ENCODE results near the gene NFX1.
"Not testable (repeated sequence)": the region's sequence is repeated elsewhere in the genome, so short reads cannot be mapped to it uniquely, and the experiment has no call there.

Gene NFX1

DNA sequence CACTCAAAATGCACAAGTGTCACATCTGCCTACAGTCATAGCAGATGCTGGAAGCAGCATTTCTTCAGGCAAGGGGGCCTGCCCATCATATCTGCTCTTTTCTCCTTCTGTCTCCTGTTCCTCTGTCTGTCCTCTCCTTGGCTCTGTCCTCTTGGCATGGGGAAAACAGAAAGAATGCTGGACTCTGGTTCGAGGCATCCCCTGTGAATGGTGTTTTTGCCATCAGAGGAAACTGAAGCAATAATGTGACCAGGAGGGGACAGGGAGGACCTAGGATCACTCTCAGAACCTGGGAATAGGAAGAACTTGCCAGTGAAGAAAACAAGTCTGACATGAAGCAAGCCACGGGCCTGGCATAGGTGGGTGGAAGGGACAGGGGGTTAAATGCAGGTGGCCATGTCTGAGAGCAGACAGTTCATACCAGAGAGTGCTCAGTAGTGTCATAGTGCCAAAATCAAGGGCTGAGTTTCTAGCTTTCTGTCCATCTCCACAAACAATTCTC lies 76.7 kb downstream of the NFX1 start:
- no peak for DNase-seq

- DNase-seq = no peak
Measured at GRCh38 chr9:33372900-33373299, 82.6 kb downstream of the NFX1 start.

- no peak for DNase-seq
Measured at GRCh38 chr9:33374190-33374589, 83.9 kb downstream of the NFX1 start.

- peak; percentile 86 for DNase-seq
Measured at GRCh38 chr9:33374634-33375237, 84.4 kb downstream of the NFX1 start.

DNA sequence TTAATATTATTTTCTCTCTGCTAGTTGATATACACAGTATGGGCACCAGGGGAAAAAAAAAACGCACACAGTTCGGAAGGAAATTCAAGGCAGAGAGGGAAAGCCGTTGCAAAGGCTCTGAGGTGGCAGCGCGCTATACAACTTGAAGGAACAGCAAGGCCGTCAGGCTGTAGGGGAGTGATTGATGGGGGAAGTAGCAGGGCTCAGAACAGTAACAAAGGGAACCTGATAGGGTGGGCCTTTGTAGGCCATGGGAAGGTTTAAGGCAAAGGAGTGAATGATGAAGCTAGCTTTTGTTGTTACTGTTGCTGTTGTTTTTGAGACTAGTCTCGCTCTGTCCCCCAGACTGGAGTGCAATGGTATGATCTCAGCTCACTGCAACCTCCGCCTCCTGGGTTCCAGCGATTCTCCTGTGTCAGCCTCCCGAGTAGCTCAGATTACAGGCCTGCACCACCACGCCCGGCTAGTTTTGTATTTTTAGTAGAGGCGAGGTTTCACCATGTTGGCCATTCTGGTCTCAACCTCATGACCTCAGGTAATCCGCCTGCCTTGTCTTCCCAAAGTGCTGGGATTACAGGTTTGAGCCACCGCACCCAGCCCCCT lies 85.0 kb downstream of the NFX1 start:
- no peak for DNase-seq

- no peak for DNase-seq
Measured at GRCh38 chr9:33375841-33376321, 85.6 kb downstream of the NFX1 start.

DNA sequence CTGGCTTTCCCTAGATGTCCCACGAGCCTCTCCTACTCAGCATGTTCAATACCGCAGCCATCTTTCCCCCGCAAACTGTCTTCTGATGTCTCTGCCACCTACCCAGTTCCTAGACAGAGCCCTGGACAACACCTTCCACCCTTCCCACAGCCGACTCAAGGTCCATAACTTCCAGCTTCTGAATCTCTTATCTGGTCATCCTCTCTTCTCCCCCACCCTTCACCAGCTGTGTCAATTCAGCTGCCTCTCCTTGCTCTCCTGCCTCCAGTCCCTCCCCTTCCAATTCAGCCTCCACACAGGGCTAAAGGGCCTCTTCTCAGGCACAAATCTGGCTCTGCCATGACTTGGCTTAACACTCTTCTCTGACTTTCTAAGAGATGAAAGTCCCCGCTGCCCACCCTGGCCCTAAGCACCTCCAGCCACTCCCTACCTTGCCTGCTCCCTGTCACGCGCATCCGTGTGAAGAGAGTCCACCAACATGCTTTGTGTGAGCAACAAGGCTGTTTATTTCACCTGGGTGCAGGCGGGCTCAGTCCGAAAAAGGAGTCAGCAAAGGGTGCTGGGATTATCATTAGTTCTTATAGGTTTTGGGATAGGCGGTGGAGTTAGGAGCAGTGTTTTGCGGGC lies 86.9 kb downstream of the NFX1 start:
- DNase-seq = no peak

DNA sequence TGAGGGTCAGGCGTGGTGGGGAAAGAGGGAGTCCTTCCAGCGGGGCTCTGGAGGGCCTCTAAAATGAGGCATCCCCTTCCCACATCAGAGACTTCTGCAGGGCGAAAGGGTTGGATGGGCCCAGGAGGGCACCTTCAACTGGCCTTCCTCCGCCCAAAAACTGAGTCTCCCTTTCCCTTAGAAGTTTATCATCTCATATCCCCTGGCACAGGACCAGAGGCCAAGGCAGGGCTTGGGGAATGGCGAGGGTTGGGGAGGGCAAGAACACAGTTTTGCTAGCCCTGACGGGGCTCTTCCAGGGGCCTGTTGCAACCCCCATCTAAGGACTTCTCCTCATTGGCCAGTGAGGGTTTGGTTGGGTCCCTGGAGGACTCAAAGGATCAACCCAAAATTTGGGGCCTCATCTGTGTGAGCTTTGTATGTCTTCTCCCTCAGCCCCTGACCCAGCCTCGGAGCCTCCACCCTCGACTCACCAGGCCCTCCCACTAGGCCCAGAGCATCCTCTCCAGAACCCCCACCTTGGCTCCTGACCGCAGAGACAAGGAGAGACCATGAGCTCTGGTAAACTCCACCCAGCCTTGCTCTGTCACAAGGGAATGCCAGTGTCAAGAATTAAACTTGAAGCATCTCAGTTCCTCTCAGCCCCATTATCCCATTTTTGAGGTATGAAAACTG lies 87.9 kb downstream of the NFX1 start:
- no peak for DNase-seq

DNA sequence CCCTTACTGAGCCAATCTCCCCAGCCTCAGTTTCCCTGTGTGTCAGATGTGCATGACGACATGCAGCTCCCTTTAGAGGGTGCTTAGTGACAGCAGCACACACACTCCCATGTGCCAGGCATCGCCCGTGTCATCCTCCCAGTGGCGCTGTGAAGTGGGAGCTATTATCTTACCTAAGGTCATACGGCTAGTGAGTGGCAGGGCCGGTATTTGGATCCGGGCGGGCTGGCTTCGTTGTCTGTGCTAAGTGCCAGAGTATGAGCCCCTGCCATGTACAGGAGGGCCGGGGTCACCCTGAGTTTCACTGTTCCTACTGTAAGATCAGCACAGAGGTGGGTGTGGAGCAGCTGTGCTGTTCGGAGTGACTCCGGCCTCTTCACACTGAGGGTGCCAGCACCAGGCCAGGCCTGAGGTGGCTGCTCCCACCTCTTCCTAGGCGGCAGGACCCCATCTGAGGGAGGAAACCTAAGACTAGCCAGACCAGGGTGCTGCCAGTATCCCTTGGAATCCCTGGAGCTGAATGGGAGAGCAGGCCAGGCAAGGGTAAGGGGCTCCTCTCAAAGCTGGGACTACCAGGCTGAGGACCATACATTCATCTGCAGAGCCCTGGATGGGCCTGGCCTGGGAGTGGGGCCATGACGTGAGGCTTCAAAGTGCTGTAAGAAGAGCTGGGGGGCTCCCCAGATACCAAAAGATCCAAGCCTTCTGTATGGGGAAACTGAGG lies 89.5 kb downstream of the NFX1 start:
- no peak for DNase-seq

- no peak for DNase-seq
Measured at GRCh38 chr9:33380390-33381094, 90.2 kb downstream of the NFX1 start.

GRCh38 chr9:33381231-33381791 lies 91.0 kb downstream of the NFX1 start:
- DNase-seq = no peak

- not testable (repeated sequence) for DNase-seq
Measured at GRCh38 chr9:33382397-33382796, 92.1 kb downstream of the NFX1 start.

GRCh38 chr9:33383396-33383795 lies 93.1 kb downstream of the NFX1 start:
- not testable (repeated sequence) for DNase-seq

- not testable (repeated sequence) for DNase-seq
Measured at GRCh38 chr9:33385536-33385935, 95.2 kb downstream of the NFX1 start.

GRCh38 chr9:33385979-33386640 lies 95.8 kb downstream of the NFX1 start:
- DNase-seq = not testable (repeated sequence)

- DNase-seq = not testable (repeated sequence)
Measured at GRCh38 chr9:33386641-33386996, 96.3 kb downstream of the NFX1 start.

DNA sequence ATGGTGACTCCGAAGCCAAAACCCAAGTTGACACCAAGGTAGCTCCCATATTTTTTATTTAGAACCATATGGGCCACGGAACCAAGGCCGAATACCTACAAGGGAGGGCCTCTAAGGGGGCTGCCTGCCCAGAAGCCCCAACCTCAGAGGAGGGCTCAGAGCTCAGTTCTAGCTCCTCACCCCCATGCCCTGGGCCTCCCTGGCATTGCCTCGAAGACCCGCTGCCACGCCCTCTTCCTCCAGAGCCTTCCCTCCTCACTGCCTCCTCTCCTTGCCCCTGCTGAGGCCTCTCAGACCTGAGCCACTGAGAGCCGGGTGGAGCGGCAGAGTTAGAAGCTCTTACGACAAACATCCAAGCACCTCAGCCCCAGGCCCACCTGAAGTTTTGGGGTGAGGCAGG lies 96.7 kb downstream of the NFX1 start:
- not testable (repeated sequence) for DNase-seq

GRCh38 chr9:33388110-33388994 lies 98.0 kb downstream of the NFX1 start:
- DNase-seq = no peak

DNA sequence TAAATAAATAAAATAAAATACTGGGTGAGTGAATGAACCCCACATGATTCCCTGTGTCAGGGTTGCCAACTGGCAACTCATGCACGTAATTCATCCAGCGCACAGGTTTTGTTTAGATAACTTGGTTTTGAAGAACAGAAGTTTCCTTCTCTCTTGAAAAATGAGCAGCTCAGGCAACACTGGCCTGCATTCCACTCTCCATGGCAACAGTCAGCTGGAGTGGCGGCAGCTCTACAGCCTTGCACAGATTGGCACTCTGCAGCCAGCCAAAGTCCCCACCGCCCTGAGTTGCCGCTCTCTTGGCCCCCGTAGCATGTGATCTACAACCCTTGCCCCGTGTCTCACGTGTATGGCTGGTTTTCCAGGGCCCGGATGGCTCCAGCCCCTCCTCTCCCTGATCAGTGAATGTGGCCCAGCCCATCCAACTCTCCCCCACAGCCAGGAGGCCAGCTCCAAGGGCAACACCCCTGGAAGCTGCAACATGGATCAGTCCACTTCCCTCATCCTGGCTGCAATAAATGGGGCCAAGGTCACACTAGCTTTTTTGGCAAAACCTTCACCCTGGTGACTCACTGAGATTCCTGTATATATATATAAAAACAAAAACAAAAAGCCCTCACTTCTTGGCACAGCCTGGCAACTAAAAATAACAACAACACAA lies 100.9 kb downstream of the NFX1 start:
- not testable (repeated sequence) for DNase-seq

DNA sequence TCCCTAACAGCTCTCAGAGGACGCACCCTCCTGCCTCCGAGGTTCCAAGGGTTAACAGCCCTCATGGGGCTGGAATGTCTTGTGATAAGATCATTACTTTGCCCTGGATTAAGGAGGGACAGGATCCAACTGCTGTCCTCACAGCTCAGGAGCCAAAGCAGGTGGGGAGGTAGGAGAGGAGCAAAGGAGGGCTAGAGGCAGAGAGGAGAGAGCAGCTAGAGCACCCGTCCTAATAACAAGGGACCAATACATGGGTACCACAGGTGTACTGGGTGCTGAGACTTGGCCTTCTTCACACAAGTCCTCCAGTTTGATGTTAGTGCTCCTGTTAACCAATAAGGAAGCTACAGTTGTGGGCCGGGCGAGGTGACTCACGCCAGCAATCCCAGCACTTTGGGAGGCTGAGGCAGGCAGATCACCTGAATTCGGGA lies 102.3 kb downstream of the NFX1 start:
- not testable (repeated sequence) for DNase-seq
